CD4-positive, CD25-positive, alpha-beta regulatory T cell (primary cell): ENCODE results near the gene ATP2B3. TPM values are rescaled to one million over a fixed set of nuclear protein-coding genes. Genes with fewer than 3 reads are reported as not detected.

Experiments
- ATAC-seq, 2 donors: fragments of 150-1000 bp; cut with Tn5 transposase; one replicate each; pipeline ENCODE4 v1.10.0; 2021; ENCODE audit warnings: low read depth in 2 of 2, moderate number of reproducible peaks in 2 of 2, moderate library complexity in 1 of 2
- DNase-seq, 3 donors: peaks; one replicate each; pipeline versions ENCODE4 v3.0.0 to v3.0.0-alpha.2; 2012 to 2022; ENCODE audit warnings: mixed read lengths in 1 of 3
- H3K27ac ChIP-seq: one replicate; pipeline ENCODE4 v1.7.0; 2013; ENCODE audit warnings: mild to moderate bottlenecking, low read length; ENCODE audit not compliant: insufficient read depth, poor library complexity, severe bottlenecking
- H3K27me3 ChIP-seq: one replicate; pipeline ENCODE4 v1.7.0; 2013; ENCODE audit warnings: low read length; ENCODE audit not compliant: control insufficient read depth, insufficient read depth
- H3K36me3 ChIP-seq: one replicate; pipeline ENCODE4 v1.7.0; 2013; ENCODE audit warnings: mild to moderate bottlenecking, low read length, moderate library complexity; ENCODE audit not compliant: control insufficient read depth, insufficient read depth
- H3K4me1 ChIP-seq: 2 replicates; pipeline ENCODE4 v1.7.0; 2013; ENCODE audit warnings: mild to moderate bottlenecking, low read length; ENCODE audit not compliant: insufficient read depth, control insufficient read depth, poor library complexity, severe bottlenecking
- H3K4me3 ChIP-seq: one replicate; pipeline ENCODE4 v1.7.0; 2013; ENCODE audit warnings: low read depth, mild to moderate bottlenecking, low read length, moderate library complexity
- H3K9me3 ChIP-seq, 2 experiments: 1 replicate in 1 of 2; 2 replicates in 1 of 2; pipeline ENCODE4 v1.7.0; 2013; ENCODE audit warnings: low read length in 2 of 2, mild to moderate bottlenecking in 1 of 2, moderate library complexity in 1 of 2; ENCODE audit not compliant: control insufficient read depth in 2 of 2
- H3K27ac Mint-ChIP-seq, 3 donors: one replicate each; pipeline ENCODE4 v1.8.0; 2020 to 2022; ENCODE audit warnings: mild to moderate bottlenecking in 3 of 3, mixed read lengths in 3 of 3, moderate library complexity in 2 of 3
- H3K27me3 Mint-ChIP-seq: one replicate; pipeline ENCODE4 v1.8.0; 2022; ENCODE audit warnings: mild to moderate bottlenecking, mixed read lengths
- H3K36me3 Mint-ChIP-seq: one replicate; pipeline ENCODE4 v1.8.0; 2020; ENCODE audit warnings: mixed read lengths
- H3K4me1 Mint-ChIP-seq, 4 donors: one replicate each; pipeline ENCODE4 v1.8.0; 2020 to 2022; ENCODE audit warnings: mixed read lengths in 4 of 4, mild to moderate bottlenecking in 1 of 4
- H3K4me3 Mint-ChIP-seq, 4 donors: one replicate each; pipeline ENCODE4 v1.8.0; 2020 to 2022; ENCODE audit warnings: mild to moderate bottlenecking in 4 of 4, mixed read lengths in 4 of 4, moderate library complexity in 3 of 4
- H3K9me3 Mint-ChIP-seq, 7 donors: one replicate each; pipeline ENCODE4 v1.8.0; 2020 to 2022; ENCODE audit warnings: mixed read lengths in 7 of 7, mild to moderate bottlenecking in 3 of 7, moderate library complexity in 2 of 7
- polyA plus RNA-seq, 4 donors: library from polyadenylated mRNA; unstranded; fragments of 300-500 nt; fragmentation: Illumina TruSeq; gene quantifications; one replicate each; pipeline ENCODE4 v1.2.3, GENCODE V29; 2021
- total RNA-seq: library from RNA; stranded (reverse); gene quantifications from one replicate; pipeline ENCODE4 v1.2.3, GENCODE V29; 2022

Gene ATP2B3
- total and polyA plus RNA-seq, 5 donors from 2014 or later, result not detected

DNA sequence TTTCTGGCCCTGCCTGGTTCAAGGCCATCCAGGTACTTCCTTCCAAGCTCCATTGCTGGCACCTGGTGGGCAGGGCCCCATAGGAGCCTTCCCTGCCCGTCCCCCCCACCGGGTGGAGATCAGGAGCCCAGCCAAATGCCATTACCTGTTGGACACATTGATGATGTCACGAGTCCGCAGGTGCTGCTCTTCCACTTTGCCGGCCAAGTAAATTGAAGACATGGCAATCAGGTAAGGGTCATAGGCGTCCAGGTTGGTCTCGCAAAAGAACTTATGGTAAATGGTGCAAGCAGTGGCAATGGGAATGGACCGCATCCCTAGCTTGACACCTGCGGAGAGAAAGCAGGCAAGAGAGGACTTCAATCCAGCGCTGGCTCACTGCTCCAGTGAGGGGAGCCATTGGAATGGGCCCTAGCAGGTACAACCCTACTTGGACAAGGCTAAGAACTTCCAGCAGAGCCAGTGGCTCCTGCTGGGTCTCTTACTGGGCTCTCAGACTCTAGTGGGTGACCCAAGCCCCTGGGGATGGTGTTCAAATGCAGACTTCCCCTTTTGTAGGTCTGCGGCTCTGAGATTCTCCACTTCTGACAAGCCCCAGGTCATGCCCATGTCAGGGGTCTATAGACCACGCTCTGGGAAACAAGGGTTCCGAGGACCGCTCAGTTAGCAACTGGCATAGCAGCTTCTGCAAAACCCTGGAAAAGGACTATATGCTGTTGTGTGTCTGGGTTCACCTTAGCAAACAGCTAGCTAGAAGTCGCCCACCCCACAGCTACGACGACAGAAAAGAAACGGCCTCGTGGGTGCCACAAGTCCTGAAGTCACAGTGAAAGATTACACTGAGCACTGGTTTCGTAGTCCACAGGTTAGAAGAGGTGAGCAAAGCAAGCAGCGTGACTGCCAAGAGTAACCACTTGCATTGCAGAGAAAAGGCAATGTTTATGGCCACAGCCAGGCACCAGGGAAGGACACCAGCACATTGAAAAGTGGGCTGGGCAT lies 78.7 kb downstream of the ATP2B3 start:
- Histone ChIP-seq H3K27ac (no peak overlapping the region), H3K9me3 (no peaks in the 10 kb centered on the region), H3K4me3 (peak overlapping the region; percentile 73), H3K4me1 (peaks cover 18% of the 10 kb centered on the region), H3K36me3 (peaks cover 32% of the 10 kb centered on the region), H3K27me3 (no peaks in the 10 kb centered on the region)
- H3K27me3 Mint-ChIP-seq, result no peaks in the 10 kb centered on the region
- peaks cover 12% of the 10 kb centered on the region for H3K36me3 Mint-ChIP-seq
- H3K27ac Mint-ChIP-seq, result no peak overlapping the region
- peak overlapping the region; percentile 11 to 84 (median 36) for H3K4me3 Mint-ChIP-seq
- peaks cover 0 to 43% (median 14%) of the 10 kb centered on the region in 4 donors for H3K4me1 Mint-ChIP-seq
- DNase-seq (no peak), ATAC-seq (no peak)
- H3K9me3 Mint-ChIP-seq, result no peaks in the 10 kb centered on the region

GRCh38 chrX:153596981-153597750 lies 79.7 kb downstream of the ATP2B3 start:
- Mint-ChIP-seq H3K36me3 (peaks cover 6% of the 10 kb centered on the region), H3K4me1 (peaks cover 0 to 48% (median 14%) of the 10 kb centered on the region in 4 donors), H3K9me3 (no peaks in the 10 kb centered on the region), H3K27me3 (no peaks in the 10 kb centered on the region), H3K4me3 (peak overlapping the region; percentile 84 to 95 (median 91)), H3K27ac (peak overlapping the region in 2 of 3 donors; percentile 51 to 81)
- ATAC-seq (no peak), DNase-seq (peak in 1 of 3 donors; percentile 54)
- peak overlapping the region; percentile 73 for H3K4me3 ChIP-seq
- no peaks in the 10 kb centered on the region for H3K9me3 ChIP-seq
- peaks cover 27% of the 10 kb centered on the region for H3K36me3 ChIP-seq
- no peaks in the 10 kb centered on the region for H3K27me3 ChIP-seq
- H3K27ac ChIP-seq, result no peak overlapping the region
- peaks cover 18% of the 10 kb centered on the region for H3K4me1 ChIP-seq

DNA sequence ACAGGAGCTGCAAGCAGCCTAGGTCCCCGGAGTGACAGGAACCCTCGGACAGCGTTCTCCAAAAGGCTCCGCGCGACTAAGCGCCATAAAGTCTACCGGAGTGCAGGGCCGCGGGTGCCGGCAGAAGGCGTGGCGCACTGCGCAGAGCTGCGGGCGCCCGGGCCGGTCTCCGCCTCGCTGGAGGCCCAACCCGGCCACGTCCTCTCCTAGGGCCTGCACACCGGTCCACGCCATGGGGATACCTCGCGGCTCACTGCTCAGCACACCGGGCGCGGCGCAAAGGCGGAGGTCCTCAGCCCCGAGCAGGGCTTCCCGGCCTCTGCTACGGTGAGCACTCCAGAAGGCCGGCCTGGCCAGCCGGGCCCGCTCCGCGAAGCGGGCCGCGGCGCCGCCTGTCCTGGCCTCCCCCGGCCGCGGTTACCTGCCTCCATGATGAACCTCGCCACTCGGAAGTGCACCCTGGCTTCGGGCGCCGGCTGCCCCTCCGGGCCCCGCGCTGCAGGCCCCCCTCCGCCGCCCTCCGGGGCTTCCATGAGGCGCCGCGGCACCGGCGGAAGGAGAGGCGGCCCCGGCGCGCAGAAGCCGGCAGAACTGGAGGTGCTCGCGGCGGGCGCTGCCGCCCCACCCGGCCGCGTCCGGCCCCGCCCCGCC lies 81.2 kb downstream of the ATP2B3 start, which contains the start of gene CCNQ:
TSS of gene CCNQ (minus strand) at position 599 of the 651 bp plus-strand sequence. CDS start at position 533, 66 bp downstream.
- Histone ChIP-seq H3K36me3 (peaks cover 17% of the 10 kb centered on the region), H3K27ac (peak within 1 kb of the TSS; percentile 55), H3K4me1 (peaks cover 24% of the 10 kb centered on the region), H3K27me3 (no peaks in the 10 kb centered on the region), H3K4me3 (peak within 1 kb of the TSS; percentile 87), H3K9me3 (no peaks in the 10 kb centered on the region)
- DNase-seq, result peak in 1 of 3 donors; percentile 51
- H3K27ac Mint-ChIP-seq, result peak within 1 kb of the TSS in 2 of 3 donors; percentile 69 to 81
- peak within 1 kb of the TSS; percentile 88 to 95 (median 94) for H3K4me3 Mint-ChIP-seq
- peaks cover 0 to 3% (median 0%) of the 10 kb centered on the region in 7 donors for H3K9me3 Mint-ChIP-seq
- ATAC-seq, result peak; percentile 42 to 70
- H3K27me3 Mint-ChIP-seq, result no peaks in the 10 kb centered on the region
- H3K4me1 Mint-ChIP-seq, result peaks cover 0 to 60% (median 17%) of the 10 kb centered on the region in 4 donors
- H3K36me3 Mint-ChIP-seq, result peaks cover 11% of the 10 kb centered on the region

DNA sequence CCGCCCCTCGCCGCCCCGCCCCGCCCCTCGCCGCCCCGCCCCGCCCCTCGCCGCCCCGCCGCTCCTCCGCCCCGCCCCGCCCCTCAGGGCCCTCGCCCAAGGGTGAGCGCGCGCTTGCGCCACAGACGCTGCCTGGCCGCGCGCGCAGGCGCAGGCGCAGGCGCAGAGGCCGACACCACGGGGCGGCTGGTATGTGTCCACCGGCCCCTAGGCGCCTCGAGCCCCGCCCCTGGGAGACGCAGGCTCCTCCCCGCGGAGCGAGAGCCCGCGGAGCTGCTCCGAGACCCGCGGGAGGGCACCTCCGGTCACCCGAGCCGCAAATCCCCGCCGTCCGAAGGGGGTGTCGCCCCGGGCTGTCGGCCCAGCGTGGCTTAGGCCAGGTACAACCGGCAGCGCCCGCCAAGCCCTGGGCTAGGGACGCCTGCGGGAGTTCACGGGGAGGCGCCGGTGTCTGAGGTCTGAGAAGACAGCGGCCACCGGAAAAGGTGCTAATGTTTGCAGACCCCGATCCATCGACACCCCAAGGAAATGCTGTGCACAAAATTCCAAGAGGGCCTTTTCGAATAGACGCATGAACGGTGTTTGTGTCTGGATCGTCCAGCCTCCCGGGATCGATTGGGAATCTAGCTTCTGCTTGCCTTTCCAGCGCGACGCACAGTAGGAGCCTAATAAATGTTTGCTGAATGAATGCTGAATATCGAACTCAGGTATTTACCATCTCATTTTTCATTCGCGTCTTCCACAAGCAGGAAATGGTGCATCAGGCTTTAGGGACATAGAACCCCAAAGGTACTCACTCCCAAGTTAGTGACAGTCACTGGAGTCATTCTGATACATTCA lies 82.0 kb downstream of the ATP2B3 start:
- H3K9me3 ChIP-seq, result no peaks in the 10 kb centered on the region
- Mint-ChIP-seq H3K4me1 (peaks cover 0 to 66% (median 21%) of the 10 kb centered on the region in 4 donors), H3K9me3 (peaks cover 0 to 3% (median 0%) of the 10 kb centered on the region in 7 donors), H3K4me3 (peak overlapping the region; percentile 88 to 94 (median 94)), H3K27me3 (no peaks in the 10 kb centered on the region), H3K36me3 (peaks cover 11% of the 10 kb centered on the region), H3K27ac (peak overlapping the region in 2 of 3 donors; percentile 69 to 80)
- peaks cover 25% of the 10 kb centered on the region for H3K4me1 ChIP-seq
- peak overlapping the region; percentile 41 for H3K27ac ChIP-seq
- peaks cover 11% of the 10 kb centered on the region for H3K36me3 ChIP-seq
- H3K27me3 ChIP-seq, result no peaks in the 10 kb centered on the region
- ATAC-seq (peak; percentile 80), DNase-seq (peak; percentile 83 to 89 (median 85))
- H3K4me3 ChIP-seq, result peak overlapping the region; percentile 87

GRCh38 chrX:153600032-153600373 lies 82.6 kb downstream of the ATP2B3 start:
- H3K4me1 Mint-ChIP-seq, result peaks cover 0 to 69% (median 23%) of the 10 kb centered on the region in 4 donors
- peaks cover 0 to 3% (median 0%) of the 10 kb centered on the region in 7 donors for H3K9me3 Mint-ChIP-seq

DNA sequence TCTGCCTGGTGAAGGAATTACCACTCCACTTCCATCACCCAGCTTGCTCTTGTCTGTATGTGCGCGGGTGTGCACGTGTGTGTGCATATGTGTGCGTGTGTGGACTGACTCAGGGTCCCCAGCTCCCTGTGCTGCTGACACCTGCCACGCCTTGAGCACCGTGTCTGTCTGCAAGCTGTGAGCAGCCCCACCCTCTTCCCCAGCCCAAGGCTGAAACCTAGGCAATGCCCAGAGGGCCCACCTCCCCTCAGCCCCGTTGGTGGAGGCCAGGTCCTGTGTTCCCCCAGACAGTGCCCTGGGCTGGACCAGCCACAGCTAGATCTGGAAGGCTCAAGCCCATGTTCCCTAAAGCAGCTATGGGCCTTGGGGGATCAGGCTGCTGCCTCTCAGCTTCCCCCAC lies 83.5 kb downstream of the ATP2B3 start:
- H3K27me3 ChIP-seq, result no peaks in the 10 kb centered on the region
- no peak overlapping the region for H3K4me3 ChIP-seq
- Mint-ChIP-seq H3K36me3 (peaks cover 7% of the 10 kb centered on the region), H3K4me3 (peak overlapping the region; percentile 50 to 94 (median 70)), H3K27me3 (no peaks in the 10 kb centered on the region), H3K27ac (no peak overlapping the region), H3K4me1 (peaks cover 0 to 65% (median 23%) of the 10 kb centered on the region in 4 donors), H3K9me3 (peaks cover 0 to 3% (median 0%) of the 10 kb centered on the region in 7 donors)
- H3K4me1 ChIP-seq, result peaks cover 25% of the 10 kb centered on the region
- no peak for ATAC-seq
- H3K27ac ChIP-seq, result no peak overlapping the region
- no peaks in the 10 kb centered on the region for H3K9me3 ChIP-seq
- no peaks in the 10 kb centered on the region for H3K36me3 ChIP-seq
- no peak for DNase-seq

More at GRCh38 chrX:153600032-153600373, 82.6 kb downstream of the ATP2B3 start:
- Histone ChIP-seq H3K4me3 (peak overlapping the region; percentile 87), H3K27ac (no peak overlapping the region), H3K4me1 (peaks cover 25% of the 10 kb centered on the region), H3K27me3 (no peaks in the 10 kb centered on the region), H3K9me3 (no peaks in the 10 kb centered on the region), H3K36me3 (peaks cover 5% of the 10 kb centered on the region)
- DNase-seq (peak in 1 of 3 donors; percentile 46), ATAC-seq (no peak)
- Mint-ChIP-seq H3K27me3 (no peaks in the 10 kb centered on the region), H3K36me3 (peaks cover 11% of the 10 kb centered on the region), H3K4me3 (peak overlapping the region; percentile 88 to 94 (median 94)), H3K27ac (peak overlapping the region in 2 of 3 donors; percentile 69 to 80)
